GM12892 (cell line): ENCODE data around the gene PATJ.

Experiments used
- POLR2A ChIP-seq: IDR thresholded peaks from 2 replicates; pipeline ENCODE4 v1.6.1; 2011; ENCODE audit warnings: low read depth, low read length, control low read depth
- TAF1 ChIP-seq: IDR thresholded peaks from 2 replicates; pipeline ENCODE4 v1.6.1; 2011; ENCODE audit warnings: low read depth, mild to moderate bottlenecking, control low read depth, low read length, borderline replicate concordance

DNA sequence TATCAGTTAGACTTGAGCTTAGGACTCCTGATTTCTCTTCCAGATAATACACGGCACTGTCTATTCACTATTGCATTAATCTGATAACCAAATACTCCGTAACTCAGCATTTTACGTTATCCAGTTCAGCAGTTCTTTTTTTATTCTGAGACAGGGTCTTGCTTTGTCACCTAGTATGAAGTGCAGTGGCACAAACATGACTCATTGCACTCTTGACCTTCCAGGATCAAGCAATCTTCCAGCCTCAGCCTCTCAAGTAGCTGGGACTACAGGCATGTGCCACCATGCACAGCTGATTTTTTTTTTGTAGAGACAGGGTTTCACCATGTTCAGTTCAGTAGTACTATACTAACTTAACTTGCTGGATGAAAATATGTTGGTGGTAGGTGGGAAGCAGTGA lies 156.4 kb downstream of the PATJ start:
- TF ChIP-seq POLR2A (no peak), TAF1 (no peak)
